Trophoblast cell (in vitro differentiated cells and primary cell): ENCODE data around the gene CEP63.

Source experiments
- DNase-seq, 2 donors: peaks; one replicate each; pipeline ENCODE4 v3.0.0-alpha.2; 2016
- H2AFZ ChIP-seq: 2 replicates; pipeline ENCODE4 v1.6.1; 2013; ENCODE audit warnings: low read length, moderate library complexity, mild to moderate bottlenecking; ENCODE audit not compliant: insufficient read depth, poor library complexity
- H2AK5ac ChIP-seq: 2 replicates; pipeline ENCODE4 v1.6.1; 2013; ENCODE audit warnings: mild to moderate bottlenecking, low read length
- H2BK120ac ChIP-seq: 2 replicates; pipeline ENCODE4 v1.6.1; 2013; ENCODE audit warnings: low read length, mild to moderate bottlenecking, moderate library complexity; ENCODE audit not compliant: insufficient read depth, poor library complexity
- H2BK12ac ChIP-seq: 2 replicates; pipeline ENCODE4 v1.6.1; 2013; ENCODE audit warnings: mild to moderate bottlenecking, low read length, moderate library complexity
- H2BK5ac ChIP-seq: 2 replicates; pipeline ENCODE4 v1.6.1; 2013; ENCODE audit warnings: low read length, low read depth, moderate library complexity, mild to moderate bottlenecking; ENCODE audit not compliant: poor library complexity
- H3K14ac ChIP-seq: 2 replicates; pipeline ENCODE4 v1.6.1; 2013; ENCODE audit warnings: mild to moderate bottlenecking, low read length
- H3K18ac ChIP-seq: 2 replicates; pipeline ENCODE4 v1.6.1; 2013; ENCODE audit warnings: mild to moderate bottlenecking, low read length
- H3K23ac ChIP-seq: 2 replicates; pipeline ENCODE4 v1.6.1; 2013; ENCODE audit warnings: low read length
- H3K27ac ChIP-seq: 2 replicates; pipeline ENCODE4 v1.5.1; 2013; ENCODE audit warnings: low read depth, mild to moderate bottlenecking, inconsistent platforms, low read length, moderate library complexity
- H3K27me3 ChIP-seq: 2 replicates; pipeline ENCODE4 v1.6.1; 2013; ENCODE audit warnings: inconsistent platforms, mild to moderate bottlenecking, low read length, moderate library complexity; ENCODE audit not compliant: insufficient read depth
- H3K36me3 ChIP-seq, 2 experiments: 1 replicate in 1 of 2; 2 replicates in 1 of 2; pipeline ENCODE4 v1.6.1; 2013; ENCODE audit warnings: low read length in 2 of 2, mild to moderate bottlenecking in 2 of 2, moderate library complexity in 1 of 2; ENCODE audit not compliant: insufficient read depth in 2 of 2, control insufficient read depth in 1 of 2
- H3K4ac ChIP-seq: 2 replicates; pipeline ENCODE4 v1.6.1; 2013; ENCODE audit warnings: low read depth, mild to moderate bottlenecking, low read length, moderate library complexity
- H3K4me1 ChIP-seq, 2 experiments: 1 replicate in 1 of 2; 2 replicates in 1 of 2; pipeline ENCODE4 v1.6.1; 2013; ENCODE audit warnings: low read length in 2 of 2, mild to moderate bottlenecking in 2 of 2, moderate library complexity in 1 of 2; ENCODE audit not compliant: insufficient read depth in 2 of 2, control insufficient read depth in 1 of 2
- H3K4me2 ChIP-seq: 2 replicates; pipeline ENCODE4 v1.6.1; 2013; ENCODE audit warnings: inconsistent platforms, mild to moderate bottlenecking, low read length, moderate library complexity
- H3K4me3 ChIP-seq: 2 replicates; pipeline ENCODE4 v1.5.1; 2013; ENCODE audit warnings: mild to moderate bottlenecking, low read depth, low read length, inconsistent platforms
- H3K79me1 ChIP-seq: one replicate; pipeline ENCODE4 v1.6.1; 2013; ENCODE audit warnings: low read length
- H3K79me2 ChIP-seq: 2 replicates; pipeline ENCODE4 v1.6.1; 2013; ENCODE audit warnings: low read length, mild to moderate bottlenecking; ENCODE audit not compliant: control insufficient read depth, insufficient read depth, poor library complexity
- H3K9ac ChIP-seq: 2 replicates; pipeline ENCODE4 v1.6.1; 2013; ENCODE audit warnings: mild to moderate bottlenecking, low read length
- H3K9me3 ChIP-seq: 2 replicates; pipeline ENCODE4 v1.6.1; 2013; ENCODE audit warnings: low read depth, mild to moderate bottlenecking, control low read depth, inconsistent platforms, low read length; ENCODE audit not compliant: insufficient read depth
- H4K12ac ChIP-seq: 2 replicates; pipeline ENCODE4 v1.6.1; 2013; ENCODE audit warnings: low read depth, mild to moderate bottlenecking, low read length, moderate library complexity
- H4K8ac ChIP-seq: 2 replicates; pipeline ENCODE4 v1.6.1; 2013; ENCODE audit warnings: low read depth, mild to moderate bottlenecking, low read length, moderate library complexity
- H4K91ac ChIP-seq: one replicate; pipeline ENCODE4 v1.6.1; 2013; ENCODE audit warnings: low read depth, mild to moderate bottlenecking, low read length, moderate library complexity
- WGBS: extraction: QIAGEN DNeasy Blood & Tissue Kit; methylation state at CpG from one replicate; pipeline ENCODE4 v1.1.7; 2013; ENCODE audit warnings: missing lambda C conversion rate; ENCODE audit not compliant: insufficient read length, insufficient coverage; ENCODE audit errors: extremely low coverage; 5-methylcytosine and 5-hydroxymethylcytosine counted together

CEP63 gene

GRCh38 chr3:134462331-134462941 is 23.4 kb upstream of the CEP63 start:
- Histone ChIP-seq H3K27me3 (no peaks in the 10 kb centered on the region), H2BK12ac (peak overlapping the region; percentile 59), H3K4me1 (peaks cover 17 to 18% of the 10 kb centered on the region in 2 experiments), H2BK5ac (peak overlapping the region; percentile 88), H2BK120ac (peak overlapping the region; percentile 82), H3K4ac (peak overlapping the region; percentile 36), H3K4me2 (peak overlapping the region; percentile 49), H2AFZ (peak overlapping the region; percentile 54), H3K18ac (no peak overlapping the region), H3K9ac (no peak overlapping the region), H4K91ac (peak overlapping the region; percentile 97), H3K36me3 (no peaks in the 10 kb centered on the region), H4K8ac (peak overlapping the region; percentile 64), H3K9me3 (no peaks in the 10 kb centered on the region), H3K79me2 (peaks cover 2% of the 10 kb centered on the region), H3K27ac (peak overlapping the region; percentile 72), H4K12ac (no peak overlapping the region), H3K79me1 (peaks cover 17% of the 10 kb centered on the region), H3K23ac (no peak overlapping the region), H2AK5ac (no peak overlapping the region), H3K4me3 (no peak overlapping the region), H3K14ac (no peak overlapping the region)
- peak in 1 of 2 donors; percentile 73 for DNase-seq
- no CpG with 5 or more reads among the region's 5 CpGs for WGBS

GRCh38 chr3:134463676-134464063 is 22.2 kb upstream of the CEP63 start:
- no peak overlapping the region for H3K9ac ChIP-seq
- H2BK5ac ChIP-seq: peak overlapping the region; percentile 64
- DNase-seq: no peak
- peaks cover 19% of the 10 kb centered on the region for H3K79me1 ChIP-seq
- no peaks in the 10 kb centered on the region for H3K36me3 ChIP-seq
- H2BK12ac ChIP-seq: peak overlapping the region; percentile 88
- H2BK120ac ChIP-seq: peak overlapping the region; percentile 70
- H2AK5ac ChIP-seq: peak overlapping the region; percentile 34
- H3K27ac ChIP-seq: peak overlapping the region; percentile 79
- H3K4ac ChIP-seq: peak overlapping the region; percentile 19
- H3K4me3 ChIP-seq: no peak overlapping the region
- H4K91ac ChIP-seq: peak overlapping the region; percentile 80
- H3K18ac ChIP-seq: peak overlapping the region; percentile 22
- H3K14ac ChIP-seq: peak overlapping the region; percentile 50
- no peak overlapping the region for H3K4me2 ChIP-seq
- no peaks in the 10 kb centered on the region for H3K9me3 ChIP-seq
- H4K12ac ChIP-seq: no peak overlapping the region
- peak overlapping the region; percentile 59 for H4K8ac ChIP-seq
- no peak overlapping the region for H3K23ac ChIP-seq
- H3K79me2 ChIP-seq: peaks cover 2% of the 10 kb centered on the region
- WGBS: no CpG with 5 or more reads among the region's 4 CpGs
- H3K4me1 ChIP-seq: peaks cover 17 to 18% of the 10 kb centered on the region in 2 experiments
- H2AFZ ChIP-seq: peak overlapping the region; percentile 3
- no peaks in the 10 kb centered on the region for H3K27me3 ChIP-seq

- peaks cover 19% of the 10 kb centered on the region for H3K79me1 ChIP-seq
- peaks cover 2% of the 10 kb centered on the region for H3K79me2 ChIP-seq
- no CpG with 5 or more reads among the region's 13 CpGs for WGBS
- H3K4me3 ChIP-seq: no peak overlapping the region
- H2AFZ ChIP-seq: no peak overlapping the region
- no peaks in the 10 kb centered on the region for H3K36me3 ChIP-seq
- DNase-seq: peak; percentile 84 to 95
- peak overlapping the region; percentile 58 for H2BK120ac ChIP-seq
- no peaks in the 10 kb centered on the region for H3K9me3 ChIP-seq
- H3K14ac ChIP-seq: no peak overlapping the region
- H3K4ac ChIP-seq: no peak overlapping the region
- H4K91ac ChIP-seq: peak overlapping the region; percentile 59
- H3K27ac ChIP-seq: peak overlapping the region; percentile 82
- no peaks in the 10 kb centered on the region for H3K27me3 ChIP-seq
- no peak overlapping the region for H3K23ac ChIP-seq
- H3K4me1 ChIP-seq: peaks cover 17 to 18% of the 10 kb centered on the region in 2 experiments
- H2BK5ac ChIP-seq: peak overlapping the region; percentile 64
- peak overlapping the region; percentile 18 for H3K4me2 ChIP-seq
- H4K8ac ChIP-seq: no peak overlapping the region
- H2AK5ac ChIP-seq: no peak overlapping the region
- H3K9ac ChIP-seq: no peak overlapping the region
- H4K12ac ChIP-seq: no peak overlapping the region
- H3K18ac ChIP-seq: no peak overlapping the region
- H2BK12ac ChIP-seq: no peak overlapping the region
Measured at GRCh38 chr3:134464064-134464688, 21.7 kb upstream of the CEP63 start.

GRCh38 chr3:134464689-134465365 is 21.0 kb upstream of the CEP63 start:
- Histone ChIP-seq H3K27ac (peak overlapping the region; percentile 82), H3K9me3 (no peaks in the 10 kb centered on the region), H3K27me3 (no peaks in the 10 kb centered on the region), H4K91ac (peak overlapping the region; percentile 59), H3K18ac (no peak overlapping the region), H2BK5ac (peak overlapping the region; percentile 25), H3K4me1 (peaks cover 17 to 18% of the 10 kb centered on the region in 2 experiments), H3K23ac (no peak overlapping the region), H3K14ac (peak overlapping the region; percentile 71), H4K12ac (no peak overlapping the region), H2AK5ac (peak overlapping the region; percentile 65), H3K4me2 (peak overlapping the region; percentile 6), H3K4me3 (no peak overlapping the region), H3K79me2 (peaks cover 2% of the 10 kb centered on the region), H2BK120ac (peak overlapping the region; percentile 58), H4K8ac (no peak overlapping the region), H3K36me3 (no peaks in the 10 kb centered on the region), H2AFZ (no peak overlapping the region), H2BK12ac (no peak overlapping the region), H3K79me1 (peaks cover 19% of the 10 kb centered on the region), H3K9ac (peak overlapping the region; percentile 0), H3K4ac (no peak overlapping the region)
- DNase-seq: no peak
- no CpG with 5 or more reads among the region's 8 CpGs for whole genome bisulfite sequencing
